ENCODE measurements around the gene LYPD4. TPM values are rescaled to one million over a fixed set of nuclear protein-coding genes. Genes with fewer than 3 reads are reported as not detected.

Gene LYPD4
- total and polyA plus RNA-seq, 2 donors (not counting 1 experiment from before 2014, with no cell fraction given): not detected

DNA sequence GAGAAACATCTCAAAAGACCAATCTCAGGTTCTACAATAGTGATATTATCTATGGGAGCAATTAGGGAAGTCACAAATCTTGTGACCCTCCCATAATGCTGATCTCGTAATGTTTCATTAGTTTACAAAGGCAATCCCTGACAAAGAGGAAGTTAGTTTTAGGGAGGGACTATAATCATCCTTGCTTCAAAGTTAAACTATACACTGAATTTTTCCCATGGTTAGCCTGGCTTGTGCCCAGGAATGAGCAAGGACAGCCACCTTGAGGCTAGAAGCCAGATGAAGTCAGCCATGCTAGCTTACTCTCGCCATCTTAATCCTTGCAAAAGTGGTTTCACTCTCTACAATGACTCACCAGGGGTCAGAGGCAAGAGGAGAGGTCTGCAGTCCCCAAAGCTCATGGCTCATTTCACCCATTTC lies 42.7 kb downstream of the LYPD4 start:
- Mint-ChIP-seq H3K4me3 (peak overlapping the region; percentile 50), H3K9me3 (ENCODE audit: insufficient read depth) (peaks cover 4% of the 10 kb centered on the region), H3K27me3 (no peaks in the 10 kb centered on the region), H3K27ac (peak overlapping the region; percentile 86), H3K4me1 (peaks cover 41% of the 10 kb centered on the region)
- Histone ChIP-seq H3K27me3 (replicated peaks in 1 of 4; ENCODE audit: control extremely low read depth in 1 of 4, control insufficient read depth in 3 of 4, insufficient read depth in 4 of 4, low read length in 3 of 4) (no peaks in the 10 kb centered on the region), H2AFZ (ENCODE audit: insufficient read depth, low read depth, low read length, poor library complexity, severe bottlenecking) (peak overlapping the region; percentile 58), H3K4me1 (ENCODE audit: control insufficient read depth in 2 of 2, insufficient read depth in 2 of 2, low read length in 2 of 2) (peaks cover 29 to 46% of the 10 kb centered on the region in 2 donors), H4K20me1 (ENCODE audit: control insufficient read depth, insufficient read depth, low read length, poor library complexity, severe bottlenecking) (no peaks in the 10 kb centered on the region), H3K27ac (ENCODE audit: low read length in 2 of 2) (peak overlapping the region; percentile 37 to 81), H3K4me3 (ENCODE audit: control extremely low read depth in 1 of 5, extremely low read depth in 1 of 5, insufficient read depth in 1 of 5, low read depth in 2 of 5, low read length in 4 of 5) (peak overlapping the region in 2 of 5 experiments; percentile 1 to 15), H3K9me3 (ENCODE audit: control extremely low read depth in 1 of 3, control insufficient read depth in 2 of 3, insufficient read depth in 1 of 3, low read length in 2 of 3) (peaks cover 0 to 5% (median 0%) of the 10 kb centered on the region in 3 donors), H3K4me2 (replicated peaks; ENCODE audit: low read depth, low read length, poor library complexity, severe bottlenecking) (peak overlapping the region; percentile 55), H3K36me3 (replicated peaks in 1 of 2; ENCODE audit: control extremely low read depth in 1 of 2, control insufficient read depth in 1 of 2, extremely low read depth in 1 of 2, insufficient read depth in 2 of 2, low read length in 1 of 2) (no peaks in the 10 kb centered on the region), H3K9ac (ENCODE audit: low read length) (peak overlapping the region; percentile 25), H3K79me2 (ENCODE audit: control insufficient read depth, insufficient read depth, low read length) (no peaks in the 10 kb centered on the region)
- ChIA-PET CTCF (interaction anchor here (0.9 to 7.1 kb wide), 6 partner anchors 8 to 49 kb away, joined by 3 to 63 read pairs (median 19); partner anchors contain the start of gene CEACAM3), POLR2A (no interaction called here)
- peak; percentile 53 for ATAC-seq (ENCODE audit: low read depth)
- DNase-seq: peak; percentile 68
- no peak for TF ChIP-seq EZH2 (IDR thresholded peaks at IDR 0.05; ENCODE audit: borderline replicate concordance, insufficient read depth, low read depth, low read length, poor library complexity, severe bottlenecking)
- TF ChIP-seq, protein P1, sequence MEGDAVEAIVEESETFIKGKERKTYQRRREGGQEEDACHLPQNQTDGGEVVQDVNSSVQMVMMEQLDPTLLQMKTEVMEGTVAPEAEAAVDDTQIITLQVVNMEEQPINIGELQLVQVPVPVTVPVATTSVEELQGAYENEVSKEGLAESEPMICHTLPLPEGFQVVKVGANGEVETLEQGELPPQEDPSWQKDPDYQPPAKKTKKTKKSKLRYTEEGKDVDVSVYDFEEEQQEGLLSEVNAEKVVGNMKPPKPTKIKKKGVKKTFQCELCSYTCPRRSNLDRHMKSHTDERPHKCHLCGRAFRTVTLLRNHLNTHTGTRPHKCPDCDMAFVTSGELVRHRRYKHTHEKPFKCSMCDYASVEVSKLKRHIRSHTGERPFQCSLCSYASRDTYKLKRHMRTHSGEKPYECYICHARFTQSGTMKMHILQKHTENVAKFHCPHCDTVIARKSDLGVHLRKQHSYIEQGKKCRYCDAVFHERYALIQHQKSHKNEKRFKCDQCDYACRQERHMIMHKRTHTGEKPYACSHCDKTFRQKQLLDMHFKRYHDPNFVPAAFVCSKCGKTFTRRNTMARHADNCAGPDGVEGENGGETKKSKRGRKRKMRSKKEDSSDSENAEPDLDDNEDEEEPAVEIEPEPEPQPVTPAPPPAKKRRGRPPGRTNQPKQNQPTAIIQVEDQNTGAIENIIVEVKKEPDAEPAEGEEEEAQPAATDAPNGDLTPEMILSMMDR (IDR thresholded peaks at IDR 0.05): no peak
- 36% methylated on average over 1 of the region's 2 CpGs for WGBS (ENCODE audit: insufficient coverage)
- intact Hi-C loops (cut with micrococcal nuclease): no loop called here

DNA sequence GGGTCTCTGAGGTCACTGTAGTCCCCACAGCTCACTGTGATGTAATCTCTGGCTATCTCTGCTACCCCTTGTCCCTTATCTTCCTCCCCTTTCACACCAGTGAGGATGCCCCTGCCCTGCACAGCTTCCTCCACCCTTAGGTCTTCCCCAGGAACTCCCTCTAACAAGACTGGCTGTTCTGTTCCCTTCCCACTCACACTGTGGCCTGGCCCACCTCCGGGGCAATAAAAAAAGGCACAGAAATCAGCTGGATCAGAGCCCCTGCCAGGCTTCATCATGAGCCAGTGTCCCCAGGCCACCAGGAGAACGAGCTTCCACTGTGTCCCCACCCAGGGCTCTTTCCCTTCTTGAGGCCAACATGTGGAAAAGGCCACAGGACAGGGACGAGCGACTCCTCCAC lies 43.5 kb downstream of the LYPD4 start:
- intact Hi-C loops (cut with micrococcal nuclease): no loop called here
- Mint-ChIP-seq H3K9me3 (ENCODE audit: insufficient read depth) (peaks cover 4% of the 10 kb centered on the region), H3K4me1 (peaks cover 39% of the 10 kb centered on the region), H3K4me3 (no peak overlapping the region), H3K27ac (peak overlapping the region; percentile 86), H3K27me3 (no peaks in the 10 kb centered on the region)
- H3K36me3 ChIP-seq (replicated peaks in 1 of 2; ENCODE audit: control extremely low read depth in 1 of 2, control insufficient read depth in 1 of 2, extremely low read depth in 1 of 2, insufficient read depth in 2 of 2, low read length in 1 of 2): no peaks in the 10 kb centered on the region
- 96% methylated on average over 2 of the region's 4 CpGs for WGBS (ENCODE audit: insufficient coverage)
- peak overlapping the region; percentile 3 to 81 for H3K27ac ChIP-seq (ENCODE audit: low read length in 2 of 2)
- H3K27me3 ChIP-seq (replicated peaks in 1 of 4; ENCODE audit: control extremely low read depth in 1 of 4, control insufficient read depth in 3 of 4, insufficient read depth in 4 of 4, low read length in 3 of 4): peaks cover 0 to 3% (median 0%) of the 10 kb centered on the region in 4 experiments
- H3K9ac ChIP-seq (ENCODE audit: low read length): no peak overlapping the region
- ATAC-seq (ENCODE audit: low read depth): no peak
- no peak overlapping the region for H3K4me2 ChIP-seq (replicated peaks; ENCODE audit: low read depth, low read length, poor library complexity, severe bottlenecking)
- DNase-seq: no peak
- H3K9me3 ChIP-seq (ENCODE audit: control extremely low read depth in 1 of 3, control insufficient read depth in 2 of 3, insufficient read depth in 1 of 3, low read length in 2 of 3): peaks cover 0 to 5% (median 0%) of the 10 kb centered on the region in 3 donors
- POLR2A ChIA-PET: no interaction called here
- H3K4me1 ChIP-seq (ENCODE audit: control insufficient read depth in 2 of 2, insufficient read depth in 2 of 2, low read length in 2 of 2): peaks cover 29 to 46% of the 10 kb centered on the region in 2 donors
- no peaks in the 10 kb centered on the region for H3K79me2 ChIP-seq (ENCODE audit: control insufficient read depth, insufficient read depth, low read length)
- no peak for TF ChIP-seq EZH2 (IDR thresholded peaks at IDR 0.05; ENCODE audit: borderline replicate concordance, insufficient read depth, low read depth, low read length, poor library complexity, severe bottlenecking)
- TF ChIP-seq, protein P1 (IDR thresholded peaks at IDR 0.05): no peak
- no peak overlapping the region for H2AFZ ChIP-seq (ENCODE audit: insufficient read depth, low read depth, low read length, poor library complexity, severe bottlenecking)
- peak overlapping the region in 1 of 5 experiments; percentile 11 for H3K4me3 ChIP-seq (ENCODE audit: control extremely low read depth in 1 of 5, extremely low read depth in 1 of 5, insufficient read depth in 1 of 5, low read depth in 2 of 5, low read length in 4 of 5)
- no peaks in the 10 kb centered on the region for H4K20me1 ChIP-seq (ENCODE audit: control insufficient read depth, insufficient read depth, low read length, poor library complexity, severe bottlenecking)
- CTCF ChIA-PET: interaction anchor here (2.5 to 7.1 kb wide), 4 partner anchors 8 to 49 kb away, joined by 16 to 63 read pairs (median 22); partner anchors contain the start of gene CEACAM3
